ENCODE results near the gene FKBP1C. TPM values are rescaled to one million over a fixed set of nuclear protein-coding genes. Genes with fewer than 3 reads are reported as not detected.
"Not testable (repeated sequence)": the region's sequence is repeated elsewhere in the genome, so short reads cannot be mapped to it uniquely, and the experiment has no call there.

FKBP1C gene
- total RNA-seq, 2 donors from 2014 or later: 0.33 to 0.55 TPM

- DNase-seq: no peak
- no peak overlapping the region for H3K4me3 ChIP-seq (ENCODE audit: low read length)
- peaks cover 31% of the 10 kb centered on the region for H3K9me3 ChIP-seq (ENCODE audit: control insufficient read depth, low read length)
- WGBS, 2 experiments (ENCODE audit: insufficient coverage in 1 of 2, insufficient read length in 1 of 2): 42 to 60% methylated on average over 2 to 3 of the region's 3 CpGs
- no peaks in the 10 kb centered on the region for H3K36me3 ChIP-seq (ENCODE audit: control insufficient read depth, insufficient read depth, low read length)
- no peak overlapping the region for H3K9ac ChIP-seq (ENCODE audit: extremely low read depth, low read length, poor library complexity, severe bottlenecking)
- Mint-ChIP-seq H3K9me3 (peaks cover 37% of the 10 kb centered on the region), H3K36me3 (ENCODE audit: low read depth) (peaks cover 8% of the 10 kb centered on the region), H3K4me1 (no peaks in the 10 kb centered on the region), H3K4me3 (no peak overlapping the region), H3K27me3 (ENCODE audit: insufficient read depth) (no peaks in the 10 kb centered on the region), H3K27ac (no peak overlapping the region)
- no peaks in the 10 kb centered on the region for H3K27me3 ChIP-seq (ENCODE audit: control insufficient read depth, insufficient read depth, low read length, poor library complexity, severe bottlenecking)
- no peak overlapping the region for H3K27ac ChIP-seq (ENCODE audit: low read depth, low read length)
- H3K4me1 ChIP-seq (ENCODE audit: control insufficient read depth, insufficient read depth, low read length): no peaks in the 10 kb centered on the region
- TF ChIP-seq CTCF (conservative IDR thresholded peaks at IDR 0.05): no peak
These were observed 3.5 kb downstream of the FKBP1C start for GRCh38 chr6:63214816-63215215.

DNA sequence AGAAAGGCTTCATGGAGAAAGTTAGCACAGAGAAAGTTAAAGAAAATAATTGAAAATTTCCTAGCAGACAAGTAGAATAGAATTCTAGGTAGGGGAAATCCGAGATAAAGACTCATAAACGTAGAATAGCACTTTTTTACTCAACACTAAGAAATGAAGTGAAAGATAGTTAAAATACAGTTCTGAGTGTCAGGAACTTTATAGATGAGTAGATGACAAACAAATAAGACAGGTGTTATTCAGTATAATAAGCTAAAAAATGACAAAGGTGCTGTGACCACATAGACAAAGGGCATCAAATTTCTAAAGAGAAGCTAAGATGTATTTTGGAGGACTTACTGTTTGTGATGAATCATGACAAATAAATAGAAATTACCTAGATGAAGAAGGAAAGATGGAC lies 12.9 kb downstream of the FKBP1C start:
- Histone ChIP-seq H3K4me1 (ENCODE audit: control insufficient read depth, insufficient read depth, low read length) (no peaks in the 10 kb centered on the region), H3K36me3 (ENCODE audit: control insufficient read depth, insufficient read depth, low read length) (no peaks in the 10 kb centered on the region), H3K27me3 (ENCODE audit: control insufficient read depth, insufficient read depth, low read length, poor library complexity, severe bottlenecking) (peaks cover 14% of the 10 kb centered on the region), H3K27ac (ENCODE audit: low read depth, low read length) (no peak overlapping the region), H3K9ac (ENCODE audit: extremely low read depth, low read length, poor library complexity, severe bottlenecking) (no peak overlapping the region), H3K9me3 (ENCODE audit: control insufficient read depth, low read length) (no peaks in the 10 kb centered on the region), H3K4me3 (ENCODE audit: low read length) (no peak overlapping the region)
- Mint-ChIP-seq H3K27me3 (ENCODE audit: insufficient read depth) (peaks cover 9% of the 10 kb centered on the region), H3K36me3 (ENCODE audit: low read depth) (no peaks in the 10 kb centered on the region), H3K4me1 (peaks cover 16% of the 10 kb centered on the region), H3K9me3 (peaks cover 23% of the 10 kb centered on the region), H3K4me3 (no peak overlapping the region), H3K27ac (no peak overlapping the region)
- 100% methylated on average over 2 of the region's 2 CpGs; no CpG with 5 or more reads in 1 of the 2 experiments for WGBS, 2 experiments (ENCODE audit: insufficient coverage in 1 of 2, insufficient read length in 1 of 2)
- TF ChIP-seq CTCF (conservative IDR thresholded peaks at IDR 0.05): no peak
- DNase-seq: no peak

DNA sequence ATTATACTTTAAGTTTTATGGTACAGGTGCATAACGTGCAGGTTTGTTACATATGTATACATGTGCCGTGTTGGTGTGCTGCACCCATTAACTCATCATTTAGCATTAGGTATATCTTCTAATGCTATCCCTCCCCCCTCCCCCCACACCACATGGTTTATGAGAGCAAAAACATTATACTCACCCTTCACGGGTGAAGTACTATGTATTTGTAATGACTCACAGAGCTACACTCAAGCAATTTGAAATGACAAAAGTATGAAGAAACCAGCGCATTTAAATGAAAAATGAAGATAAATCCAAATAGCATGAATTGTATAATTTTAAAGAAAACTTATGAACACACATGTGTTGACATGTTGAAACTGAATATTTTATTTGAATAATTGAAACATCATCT lies 14.7 kb downstream of the FKBP1C start:
- not testable (repeated sequence) for H3K9me3 ChIP-seq (ENCODE audit: control insufficient read depth, low read length); H3K4me3 ChIP-seq (ENCODE audit: low read length); H3K27me3 Mint-ChIP-seq (ENCODE audit: insufficient read depth); H3K4me1 ChIP-seq (ENCODE audit: control insufficient read depth, insufficient read depth, low read length); H3K27ac ChIP-seq (ENCODE audit: low read depth, low read length); H3K36me3 ChIP-seq (ENCODE audit: control insufficient read depth, insufficient read depth, low read length); H3K27ac Mint-ChIP-seq; H3K9ac ChIP-seq (ENCODE audit: extremely low read depth, low read length, poor library complexity, severe bottlenecking); DNase-seq; H3K36me3 Mint-ChIP-seq (ENCODE audit: low read depth); H3K4me3 Mint-ChIP-seq
- 73% methylated on average over 4 of the region's 4 CpGs; no CpG with 5 or more reads in 1 of the 2 experiments for WGBS, 2 experiments (ENCODE audit: insufficient coverage in 1 of 2, insufficient read length in 1 of 2)
- peaks cover 32% of the 10 kb centered on the region for H3K9me3 Mint-ChIP-seq
- H3K27me3 ChIP-seq (ENCODE audit: control insufficient read depth, insufficient read depth, low read length, poor library complexity, severe bottlenecking): peaks cover 11% of the 10 kb centered on the region
- peaks cover 16% of the 10 kb centered on the region for H3K4me1 Mint-ChIP-seq

GRCh38 chr6:63227928-63228894 lies 16.9 kb downstream of the FKBP1C start:
- not testable (repeated sequence) for H3K4me1 Mint-ChIP-seq; H3K27me3 Mint-ChIP-seq (ENCODE audit: insufficient read depth); H3K27ac Mint-ChIP-seq; H3K27ac ChIP-seq (ENCODE audit: low read depth, low read length); H3K4me1 ChIP-seq (ENCODE audit: control insufficient read depth, insufficient read depth, low read length); DNase-seq; H3K4me3 Mint-ChIP-seq; H3K4me3 ChIP-seq (ENCODE audit: low read length); H3K9me3 ChIP-seq (ENCODE audit: control insufficient read depth, low read length); H3K36me3 Mint-ChIP-seq (ENCODE audit: low read depth); H3K36me3 ChIP-seq (ENCODE audit: control insufficient read depth, insufficient read depth, low read length); H3K9ac ChIP-seq (ENCODE audit: extremely low read depth, low read length, poor library complexity, severe bottlenecking)
- H3K9me3 Mint-ChIP-seq: peaks cover 35% of the 10 kb centered on the region
- H3K27me3 ChIP-seq (ENCODE audit: control insufficient read depth, insufficient read depth, low read length, poor library complexity, severe bottlenecking): peaks cover 11% of the 10 kb centered on the region
- 80 to 87% methylated on average over 3 to 32 of the region's 32 CpGs for WGBS, 2 experiments (ENCODE audit: insufficient coverage in 1 of 2, insufficient read length in 1 of 2)

- not testable (repeated sequence) for H3K4me1 ChIP-seq (ENCODE audit: control insufficient read depth, insufficient read depth, low read length); H3K9ac ChIP-seq (ENCODE audit: extremely low read depth, low read length, poor library complexity, severe bottlenecking); H3K36me3 Mint-ChIP-seq (ENCODE audit: low read depth); DNase-seq; H3K4me3 ChIP-seq (ENCODE audit: low read length); H3K4me1 Mint-ChIP-seq; H3K27ac ChIP-seq (ENCODE audit: low read depth, low read length); H3K36me3 ChIP-seq (ENCODE audit: control insufficient read depth, insufficient read depth, low read length); H3K9me3 ChIP-seq (ENCODE audit: control insufficient read depth, low read length); H3K27me3 Mint-ChIP-seq (ENCODE audit: insufficient read depth); H3K27ac Mint-ChIP-seq; H3K27me3 ChIP-seq (ENCODE audit: control insufficient read depth, insufficient read depth, low read length, poor library complexity, severe bottlenecking); H3K4me3 Mint-ChIP-seq
- peaks cover 41% of the 10 kb centered on the region for H3K9me3 Mint-ChIP-seq
- WGBS, 2 experiments (ENCODE audit: insufficient coverage in 1 of 2, insufficient read length in 1 of 2): 94 to 96% methylated on average over 8 to 13 of the region's 13 CpGs
These were observed 18.8 kb downstream of the FKBP1C start for GRCh38 chr6:63230027-63230426.
